ENCODE measurements around the gene SEMA6B. TPM values are rescaled to one million over a fixed set of nuclear protein-coding genes. Genes with fewer than 3 reads are reported as not detected.

SEMA6B gene
- total RNA-seq, 1 donor from 2014 or later: 8.3 TPM

GRCh38 chr19:4587527-4587926, 28.0 kb upstream of the SEMA6B start:
- no peaks in the 10 kb centered on the region for H3K27me3 ChIP-seq
- H3K9me3 ChIP-seq: no peaks in the 10 kb centered on the region
- intact Hi-C loops (cut with DNase I): no loop called here
- no peak overlapping the region for H3K4me3 ChIP-seq
- H3K4me1 ChIP-seq: peaks cover 16% of the 10 kb centered on the region
- H3K27ac ChIP-seq: no peak overlapping the region
- DNase-seq (ENCODE audit: extremely low spot score in 2 of 2): no peak
- no peak for TF ChIP-seq POLR2AphosphoS5 (IDR thresholded peaks at IDR 0.05; ENCODE audit: insufficient read depth in 1 of 2, low read depth in 1 of 2)
- no peak for TF ChIP-seq CTCF (IDR thresholded peaks at IDR 0.05)
- no peak for TF ChIP-seq POLR2A (IDR thresholded peaks at IDR 0.05)
- no peaks in the 10 kb centered on the region for H3K36me3 ChIP-seq

- peaks cover 16% of the 10 kb centered on the region for H3K4me1 ChIP-seq
- H3K9me3 ChIP-seq: no peaks in the 10 kb centered on the region
- DNase-seq (ENCODE audit: extremely low spot score in 2 of 2): no peak
- no peaks in the 10 kb centered on the region for H3K27me3 ChIP-seq
- H3K27ac ChIP-seq: no peak overlapping the region
- TF ChIP-seq CTCF (IDR thresholded peaks at IDR 0.05) (no peak), POLR2AphosphoS5 (IDR thresholded peaks at IDR 0.05; ENCODE audit: insufficient read depth in 1 of 2, low read depth in 1 of 2) (no peak), POLR2A (IDR thresholded peaks at IDR 0.05) (no peak)
- no peak overlapping the region for H3K4me3 ChIP-seq
- H3K36me3 ChIP-seq: no peaks in the 10 kb centered on the region
- intact Hi-C loops (cut with DNase I): no loop called here
These were observed 27.2 kb upstream of the SEMA6B start for GRCh38 chr19:4586691-4587090.

- TF ChIP-seq POLR2AphosphoS5 (IDR thresholded peaks at IDR 0.05; ENCODE audit: insufficient read depth in 1 of 2, low read depth in 1 of 2) (no peak), POLR2A (IDR thresholded peaks at IDR 0.05) (no peak), CTCF (IDR thresholded peaks at IDR 0.05) (no peak)
- Histone ChIP-seq H3K27me3 (no peaks in the 10 kb centered on the region), H3K27ac (no peak overlapping the region), H3K4me1 (peaks cover 16% of the 10 kb centered on the region), H3K4me3 (no peak overlapping the region), H3K36me3 (no peaks in the 10 kb centered on the region), H3K9me3 (no peaks in the 10 kb centered on the region)
- intact Hi-C loops (cut with DNase I): no loop called here
- no peak for DNase-seq (ENCODE audit: extremely low spot score in 2 of 2)
These were observed 26.8 kb upstream of the SEMA6B start for GRCh38 chr19:4586245-4586644.

- H3K27me3 ChIP-seq: no peaks in the 10 kb centered on the region
- intact Hi-C loops (cut with DNase I): no loop called here
These were observed 26.1 kb upstream of the SEMA6B start for GRCh38 chr19:4585556-4585955.

More at GRCh38 chr19:4585556-4585955, 26.1 kb upstream of the SEMA6B start:
- Histone ChIP-seq H3K4me1 (peaks cover 16% of the 10 kb centered on the region), H3K9me3 (no peaks in the 10 kb centered on the region), H3K36me3 (no peaks in the 10 kb centered on the region), H3K27ac (no peak overlapping the region), H3K4me3 (no peak overlapping the region)
- TF ChIP-seq CTCF (IDR thresholded peaks at IDR 0.05) (no peak), POLR2AphosphoS5 (IDR thresholded peaks at IDR 0.05; ENCODE audit: insufficient read depth in 1 of 2, low read depth in 1 of 2) (no peak), POLR2A (IDR thresholded peaks at IDR 0.05) (no peak)
- DNase-seq (ENCODE audit: extremely low spot score in 2 of 2): no peak
